Amniotic epithelial cell (primary cell): ENCODE data around the gene DEPDC4.
"Not testable (repeated sequence)": the region's sequence is repeated elsewhere in the genome, so short reads cannot be mapped to it uniquely, and the experiment has no call there.

Experiments
- DNase-seq: peaks from one replicate; pipeline ENCODE4 v3.0.0-alpha.2; 2010; ENCODE audit warnings: low read depth

DEPDC4 gene

DNA sequence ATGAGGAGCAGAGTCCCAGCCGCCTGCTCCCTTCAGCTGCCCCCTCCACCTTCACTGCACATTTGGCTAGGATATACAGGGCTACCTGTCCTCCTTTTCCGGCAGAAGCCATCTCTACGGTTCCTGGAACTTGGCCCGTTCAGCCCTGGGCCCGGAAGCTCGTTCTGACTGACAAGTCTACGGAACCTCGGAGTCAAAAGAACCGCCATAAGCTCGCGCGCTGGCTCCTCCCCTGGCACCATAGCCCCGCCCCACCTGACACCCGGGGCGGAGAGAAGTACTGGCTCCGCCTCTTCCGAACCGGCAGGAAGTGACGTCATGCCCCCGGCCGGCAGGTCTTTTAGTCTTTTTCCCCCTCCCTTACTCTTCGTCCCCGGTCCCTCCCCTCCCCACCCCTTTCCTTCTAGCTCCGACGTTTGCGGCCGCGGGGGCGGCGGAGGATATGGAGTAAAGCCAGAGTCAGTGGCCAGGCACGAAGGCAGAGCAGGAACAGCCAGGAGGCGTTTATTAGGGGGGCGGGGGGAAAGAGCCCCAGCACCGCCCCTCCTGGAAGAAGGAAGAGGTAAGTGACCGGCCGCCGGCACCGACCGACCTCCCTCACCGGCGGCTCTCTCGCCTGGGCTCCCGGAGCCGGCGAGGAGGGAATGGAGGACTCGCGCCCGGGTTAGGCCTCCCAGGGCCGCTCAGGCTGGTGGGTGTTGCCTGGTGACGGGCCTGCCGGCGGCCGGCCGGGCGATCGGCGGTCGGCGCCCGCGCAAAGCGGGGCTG, at the start of gene DEPDC4, which contains the start of gene SCYL2:
Gene DEPDC4, minus strand, starts transcription at position 245 of the 768 bp plus-strand sequence. Its CDS starts 3 bp downstream, at position 242.
Gene SCYL2, plus strand, starts transcription at position 343 of the 768 bp plus-strand sequence. CDS start 15,794 bp downstream, outside the sequence.
- DNase-seq, result peak; percentile 98

DNA sequence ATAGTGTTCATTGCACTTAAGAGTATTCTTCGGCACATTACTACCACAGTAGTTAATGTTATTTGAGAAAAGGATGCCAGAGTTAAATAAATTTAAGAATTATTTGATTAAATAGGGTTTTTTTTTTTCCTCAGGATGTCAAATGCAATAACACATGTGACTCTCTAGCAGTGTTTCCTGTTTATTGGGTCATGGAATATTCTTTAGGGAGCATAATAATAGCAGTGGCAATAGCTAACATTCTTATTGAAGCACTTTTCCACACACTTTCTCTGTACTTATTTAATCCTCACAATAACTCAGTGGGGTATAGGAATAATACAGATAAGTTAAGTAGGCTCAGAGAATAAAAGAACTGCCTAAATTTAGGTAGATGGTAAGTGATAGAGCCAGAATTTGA, 44.4 kb upstream of the DEPDC4 start:
- DNase-seq, result no peak

DNA sequence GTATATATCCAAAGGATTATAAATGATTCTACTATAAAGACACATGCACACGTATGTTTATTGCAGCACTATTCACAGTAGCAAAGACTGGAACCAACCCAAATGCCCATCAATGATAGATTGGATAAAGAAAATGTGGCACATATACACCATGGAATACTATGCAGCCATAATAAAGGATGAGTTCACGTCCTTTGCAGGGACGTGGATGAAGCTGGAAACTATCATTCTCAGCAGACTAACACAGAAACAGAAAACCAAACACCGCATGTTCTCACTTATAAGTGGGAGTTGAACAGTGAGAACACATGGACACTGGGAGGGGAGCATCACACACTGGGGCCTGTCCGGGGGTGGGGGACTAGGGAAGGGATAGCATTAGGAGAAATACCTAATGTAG, 41.3 kb upstream of the DEPDC4 start:
- not testable (repeated sequence) for DNase-seq

DNA sequence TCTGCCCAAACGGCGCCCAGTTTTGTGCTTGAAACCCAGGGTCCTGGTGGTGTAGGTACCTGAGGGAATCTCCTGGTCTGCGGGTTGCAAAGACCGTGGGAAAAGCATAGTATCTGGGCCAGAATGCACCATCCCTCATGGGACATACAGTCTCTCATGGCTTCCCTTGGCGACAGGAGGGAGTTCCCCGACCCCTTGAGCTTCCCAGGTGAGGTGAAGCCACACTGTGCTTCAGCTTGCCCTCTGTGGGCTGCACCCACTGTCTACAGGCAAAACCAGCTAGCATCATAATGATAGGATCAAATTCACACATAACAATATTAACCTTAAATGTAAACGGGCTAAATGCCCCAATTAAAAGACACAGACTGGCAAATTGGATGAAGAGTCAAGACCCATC, 37.5 kb upstream of the DEPDC4 start:
- DNase-seq, result not testable (repeated sequence)

DNA sequence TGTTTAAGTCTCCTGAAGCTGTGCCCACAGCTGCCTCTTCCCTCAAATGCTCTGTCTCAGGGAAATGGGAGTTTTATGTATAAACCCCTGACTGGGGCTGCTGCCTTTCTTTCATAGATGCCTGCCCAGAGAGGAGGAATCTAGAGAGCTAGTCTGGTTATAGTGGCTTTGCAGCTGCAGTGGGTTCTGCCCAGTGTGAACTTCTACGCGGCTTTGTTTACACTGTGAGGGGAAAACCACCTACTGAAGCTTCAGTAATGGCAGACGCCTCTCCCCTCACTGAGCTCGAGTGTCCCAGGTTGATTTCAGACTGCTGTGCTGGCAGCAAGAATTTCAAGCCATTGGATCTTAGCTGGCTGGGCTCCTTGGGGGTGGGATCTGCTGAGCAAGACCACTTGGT, 37.0 kb upstream of the DEPDC4 start:
- DNase-seq, result no peak

DNA sequence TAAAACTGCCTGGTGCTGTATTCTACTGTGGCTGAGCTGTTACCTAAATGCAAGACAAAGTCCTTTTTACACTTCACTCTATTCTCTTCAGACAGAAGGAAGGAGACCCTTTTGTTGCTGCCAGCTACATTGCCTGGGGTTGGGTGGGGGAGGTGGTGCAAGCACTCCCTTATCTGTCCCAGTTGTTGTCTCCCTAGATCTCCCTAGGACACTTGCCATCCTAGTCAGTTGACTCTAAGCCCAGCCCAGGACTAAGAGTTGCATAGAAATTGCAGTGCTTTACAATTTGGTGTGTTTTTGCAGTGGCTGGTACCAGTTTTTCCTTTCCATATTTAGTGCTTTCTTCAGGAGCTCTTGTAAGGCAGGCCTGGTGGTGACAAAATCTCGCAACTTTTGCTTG, 35.2 kb upstream of the DEPDC4 start:
- DNase-seq, result no peak

DNA sequence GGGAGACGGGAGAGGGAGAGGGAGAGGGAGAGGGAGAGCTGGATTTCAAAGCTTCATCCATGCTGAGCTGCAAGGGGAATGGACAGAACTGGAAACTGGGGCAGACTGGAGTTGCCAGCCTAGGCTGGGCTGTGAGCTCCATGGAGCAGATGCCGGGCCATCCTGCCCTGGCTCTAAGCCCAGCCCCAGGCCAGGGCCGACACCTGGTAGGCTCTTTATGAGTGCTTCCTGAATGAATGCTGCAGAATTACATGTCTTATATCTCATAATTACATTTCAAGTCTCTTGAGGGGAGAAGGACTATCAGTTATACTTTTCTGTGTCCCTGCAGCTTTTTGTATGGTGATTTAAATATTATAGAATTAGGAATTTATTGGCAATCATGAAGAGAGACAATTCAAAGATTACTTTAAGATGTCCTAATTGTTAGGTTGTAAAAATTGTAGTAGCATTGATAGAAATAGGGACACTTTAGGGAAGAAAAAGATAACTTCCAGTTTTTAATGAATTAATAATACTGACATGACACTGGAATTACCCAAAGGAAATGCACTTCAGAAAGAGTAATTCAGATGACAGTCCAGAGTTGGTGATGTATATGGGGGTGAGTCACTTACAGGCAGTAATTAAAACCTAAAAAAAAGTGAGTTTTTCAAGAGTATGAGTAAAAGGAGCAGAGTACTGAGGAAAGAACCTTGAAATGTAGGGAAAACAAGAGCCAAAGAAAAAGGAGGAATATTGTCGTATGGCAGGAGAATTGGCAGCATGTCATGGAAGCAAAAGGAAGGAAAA, 29.1 kb upstream of the DEPDC4 start:
- peak; percentile 49 for DNase-seq

DNA sequence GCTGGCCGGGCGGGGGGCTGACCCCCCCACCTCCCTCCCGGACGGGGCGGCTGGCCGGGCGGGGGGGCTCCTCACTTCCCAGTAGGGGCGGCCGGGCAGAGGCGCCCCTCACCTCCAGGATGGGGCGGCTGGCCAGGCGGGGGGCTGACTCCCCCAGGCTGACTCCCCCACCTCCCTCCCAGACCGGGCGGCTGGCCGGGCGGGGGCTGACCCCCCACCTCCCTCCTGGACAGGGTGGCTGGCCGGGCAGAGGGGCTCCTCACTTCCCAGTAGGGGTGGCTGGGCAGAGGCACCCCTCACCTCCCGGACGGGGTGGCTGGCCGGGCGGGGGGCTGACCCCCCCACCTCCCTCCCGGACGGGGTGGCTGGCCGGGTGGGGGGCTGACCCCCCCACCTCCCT, 27.5 kb upstream of the DEPDC4 start:
- DNase-seq, result not testable (repeated sequence)

DNA sequence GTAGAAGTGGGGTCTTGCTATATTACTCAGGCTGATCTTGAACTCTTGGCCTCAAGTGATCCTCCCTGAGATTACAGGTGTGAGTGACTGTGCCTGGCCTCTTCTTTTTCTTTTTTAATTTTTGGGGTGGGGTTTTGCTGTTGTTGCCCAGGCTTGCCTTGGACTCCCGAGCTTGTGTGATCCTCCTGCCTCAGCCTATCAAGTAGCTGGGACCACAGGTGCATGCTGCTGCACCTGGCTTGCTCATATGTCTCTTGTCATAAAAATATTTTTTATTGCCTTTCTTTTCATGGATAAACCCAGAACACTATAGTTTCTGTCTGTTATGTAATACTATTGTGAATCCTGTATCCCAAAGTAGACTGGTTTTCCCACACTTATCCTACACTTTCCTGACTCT, 26.1 kb upstream of the DEPDC4 start:
- DNase-seq, result no peak

DNA sequence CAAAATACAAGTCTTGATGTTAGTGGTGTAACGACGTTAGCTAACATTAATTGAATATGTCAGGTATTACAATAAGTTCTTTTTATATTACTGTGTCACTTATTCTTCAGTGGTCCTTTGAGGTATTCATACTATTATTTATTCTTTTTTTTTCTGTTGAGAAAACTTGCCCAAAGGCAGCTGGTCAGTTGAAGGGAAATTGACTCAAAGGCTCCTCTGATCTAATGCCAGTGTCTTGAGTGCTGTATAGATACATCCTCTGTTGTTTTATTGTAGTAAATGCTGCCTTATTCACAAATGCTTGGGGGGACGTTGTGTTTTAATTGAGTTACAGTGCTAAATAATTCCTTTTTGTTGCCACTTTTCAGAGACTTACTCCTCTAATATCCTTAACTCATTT, 23.1 kb upstream of the DEPDC4 start:
- no peak for DNase-seq

DNA sequence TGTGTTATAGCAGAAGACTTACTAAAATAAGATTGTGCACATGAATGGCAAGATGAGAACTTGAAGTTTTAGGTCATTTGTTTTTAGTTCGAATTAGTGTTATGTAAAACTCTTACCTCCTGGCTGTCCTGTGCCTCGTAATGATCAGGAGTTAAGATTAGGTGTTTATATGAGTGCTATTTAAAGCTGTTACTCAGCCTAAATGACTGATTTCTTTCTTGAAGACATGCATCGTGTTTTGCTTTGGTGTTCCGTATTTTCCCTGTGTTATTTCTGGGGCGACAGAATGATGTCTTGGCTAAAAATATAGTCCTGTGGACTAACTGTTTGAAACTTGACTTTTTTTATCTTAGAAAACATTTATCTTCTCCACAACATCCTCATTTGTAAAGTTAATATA, 22.2 kb upstream of the DEPDC4 start:
- DNase-seq, result no peak

DNA sequence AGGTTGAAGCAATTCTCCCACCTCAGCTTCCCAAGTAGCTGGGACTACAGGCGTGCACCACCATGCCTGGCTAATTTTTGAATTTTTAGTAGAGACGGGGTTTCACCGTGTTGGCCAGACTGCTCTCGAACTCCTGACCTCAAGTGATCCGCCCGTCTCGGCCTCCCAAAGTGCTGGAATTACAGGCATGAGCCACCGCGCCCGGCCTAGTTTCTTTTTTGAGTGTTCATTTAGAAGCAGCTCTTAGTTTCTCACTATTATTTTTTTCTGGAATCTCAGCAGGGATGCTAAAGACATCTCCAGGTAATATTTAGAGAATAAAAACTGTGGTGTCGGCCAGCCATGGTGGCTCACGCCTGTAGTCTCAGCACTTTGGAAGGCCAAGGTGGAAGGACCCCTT, 17.7 kb upstream of the DEPDC4 start:
- not testable (repeated sequence) for DNase-seq

DNA sequence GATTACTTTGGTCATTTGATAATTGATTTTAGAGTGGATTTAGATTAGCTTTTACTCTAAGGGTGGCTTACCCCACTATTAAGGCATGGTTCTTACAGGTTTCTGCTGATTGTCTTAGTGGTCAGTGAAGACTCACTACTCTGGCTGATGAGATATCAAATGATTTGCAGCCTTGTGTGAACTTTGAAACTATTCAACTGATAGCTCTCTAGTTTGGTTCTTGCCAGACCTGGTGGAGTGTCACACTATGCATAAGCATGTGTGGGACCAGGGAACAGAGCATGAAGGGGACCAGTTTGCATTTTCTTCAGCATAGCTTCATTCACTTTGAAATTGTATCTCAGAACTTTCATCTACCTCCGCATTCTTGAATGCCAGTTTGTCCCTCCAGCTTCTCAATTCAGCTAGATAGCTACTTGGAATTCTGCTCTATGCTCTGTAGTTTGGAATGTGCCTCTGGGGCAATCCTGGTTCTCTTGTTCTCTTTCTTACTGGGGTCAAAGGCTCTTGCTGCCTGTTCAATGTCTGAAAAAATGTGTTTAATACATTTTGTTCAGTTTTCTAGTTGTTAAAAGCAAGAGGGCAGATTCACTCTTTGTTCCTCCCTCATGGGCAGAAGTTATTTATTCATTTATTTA, 12.8 kb upstream of the DEPDC4 start:
- DNase-seq, result peak; percentile 11

DNA sequence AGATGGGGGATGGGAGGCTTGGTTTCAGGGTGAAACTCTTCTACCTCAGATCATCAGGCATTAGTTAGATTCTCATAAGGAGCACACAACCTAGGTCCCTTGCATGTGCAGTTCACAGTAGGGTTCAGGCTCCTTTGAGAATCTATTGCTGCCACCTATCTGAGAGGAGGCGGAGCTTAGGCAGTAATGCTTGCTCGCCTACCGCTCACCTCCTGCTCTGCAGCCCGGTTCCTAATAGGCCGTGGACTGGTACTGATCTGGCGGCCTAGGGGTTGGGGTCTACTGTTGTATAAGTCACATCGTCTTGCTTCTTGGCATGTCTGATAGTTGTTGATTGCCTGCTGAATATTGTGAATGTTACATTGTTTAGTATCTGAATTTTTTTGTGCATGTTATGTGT, 12.3 kb upstream of the DEPDC4 start:
- DNase-seq, result no peak

DNA sequence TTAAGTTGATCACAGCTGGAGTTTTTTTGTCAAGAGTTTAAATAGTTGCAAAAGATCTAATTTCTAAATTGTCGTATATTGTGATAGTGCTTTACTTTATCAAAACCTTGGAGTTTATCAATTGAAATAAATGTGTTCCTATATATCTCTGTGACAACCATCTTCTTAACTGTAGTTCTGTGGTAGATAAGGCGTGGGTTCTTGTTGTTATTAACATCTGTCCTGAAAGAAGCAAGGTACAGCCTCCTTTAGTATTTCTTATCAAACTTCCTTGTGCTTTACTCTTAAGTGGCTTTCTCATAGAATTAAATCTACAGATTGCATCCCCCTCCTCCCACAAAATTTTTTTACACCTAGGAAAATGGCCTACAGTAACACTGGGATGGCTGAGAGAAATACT, 7.4 kb upstream of the DEPDC4 start:
- DNase-seq, result no peak

DNA sequence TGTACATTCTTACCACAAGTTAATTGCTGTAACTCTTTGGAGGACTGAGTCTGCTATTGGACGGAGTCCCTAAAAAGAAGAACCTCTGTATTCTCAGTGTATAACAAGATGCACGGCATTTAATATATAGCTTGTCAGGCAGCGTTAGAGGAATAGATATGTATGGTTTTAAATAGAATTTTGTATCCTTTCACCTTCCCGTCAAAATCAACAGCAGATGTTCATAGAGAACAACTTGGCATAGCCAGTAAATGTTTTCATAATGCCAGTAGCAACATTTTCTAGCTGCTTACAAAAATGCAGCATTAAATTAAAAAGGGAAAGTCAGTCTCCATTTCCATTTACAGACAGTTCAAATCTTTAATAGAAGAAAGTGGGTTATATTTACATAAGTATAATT, 6.9 kb upstream of the DEPDC4 start:
- no peak for DNase-seq

DNA sequence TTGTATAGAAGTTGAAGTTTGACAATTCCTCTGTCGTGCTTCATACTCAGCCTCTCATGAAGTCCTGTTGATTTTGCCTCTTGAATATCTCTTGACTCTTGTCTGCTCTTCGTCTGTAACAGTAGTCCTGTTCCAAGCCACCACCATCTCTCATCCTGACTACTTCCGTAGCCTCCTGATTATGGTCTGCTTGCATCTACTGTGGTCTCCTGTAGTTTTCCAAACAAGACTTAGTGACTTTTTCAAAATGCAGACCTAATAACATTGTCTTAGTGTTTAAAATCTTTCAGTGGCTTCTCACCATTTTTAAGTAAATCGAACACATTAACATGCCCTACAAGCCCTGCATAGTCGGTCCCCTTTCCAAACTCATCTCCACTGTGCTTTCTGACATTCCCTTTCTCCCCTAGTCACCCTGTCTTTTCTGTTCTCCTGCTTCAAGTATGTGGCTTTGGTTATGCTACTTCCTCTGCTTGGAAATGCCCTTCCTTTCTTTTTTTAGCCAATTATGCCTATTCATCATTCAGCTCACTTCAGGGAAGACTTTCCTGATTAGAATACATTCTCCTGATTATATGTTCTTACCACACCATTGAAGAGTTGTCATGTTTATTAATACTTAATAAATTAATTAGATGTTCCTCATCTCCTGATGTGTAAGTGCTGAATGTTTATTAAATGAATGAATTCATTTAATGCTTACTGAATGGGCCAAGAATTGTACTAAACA, 2.1 kb upstream of the DEPDC4 start:
- DNase-seq, result peak; percentile 20

DNA sequence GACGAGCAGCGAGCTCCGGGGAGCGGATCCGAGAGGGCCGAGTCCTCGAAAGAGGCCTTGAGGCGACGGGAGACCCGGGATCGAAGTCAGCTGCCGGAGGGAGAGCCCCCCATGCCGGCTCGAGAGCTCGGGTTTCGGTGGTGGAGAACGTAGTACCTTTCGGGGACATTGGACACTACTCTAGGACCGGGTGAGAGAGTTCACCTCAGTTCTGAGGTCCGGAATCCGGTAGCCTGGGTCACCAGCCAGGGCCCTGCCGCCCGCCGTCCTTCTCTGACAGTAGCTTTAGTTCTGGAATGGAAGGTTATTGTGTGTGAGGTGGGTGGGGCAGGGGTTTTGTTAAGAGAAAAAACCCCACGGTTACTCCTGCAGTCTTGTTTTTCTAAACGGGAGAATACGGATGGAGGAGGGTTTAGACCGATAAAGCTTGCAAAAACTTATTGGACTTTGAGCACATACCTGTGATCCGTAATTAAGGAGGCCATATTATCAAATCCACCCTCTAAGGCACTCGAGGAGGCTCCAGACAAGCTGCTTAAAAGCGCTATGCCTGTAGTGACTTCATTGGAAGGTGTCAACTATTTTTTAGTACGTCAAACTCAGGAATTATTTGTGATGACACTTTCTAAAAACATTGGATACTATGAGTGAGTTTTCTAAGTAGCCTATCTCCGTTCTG, 863 bp upstream of the DEPDC4 start:
- DNase-seq, result peak; percentile 22

DNA sequence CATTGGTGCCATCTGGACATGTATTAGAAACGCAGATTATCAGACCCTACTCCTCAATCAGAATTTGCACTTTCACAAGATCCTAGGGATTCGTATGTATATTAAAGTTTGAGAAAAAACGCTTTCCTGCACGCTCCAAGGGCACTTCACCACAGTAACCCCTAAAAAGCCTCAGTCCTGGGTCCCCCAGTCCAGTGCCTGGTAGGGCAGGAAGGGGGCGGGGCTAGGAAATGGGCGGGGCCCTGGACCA, 369 bp downstream of the DEPDC4 start:
- DNase-seq, result no peak

DNA sequence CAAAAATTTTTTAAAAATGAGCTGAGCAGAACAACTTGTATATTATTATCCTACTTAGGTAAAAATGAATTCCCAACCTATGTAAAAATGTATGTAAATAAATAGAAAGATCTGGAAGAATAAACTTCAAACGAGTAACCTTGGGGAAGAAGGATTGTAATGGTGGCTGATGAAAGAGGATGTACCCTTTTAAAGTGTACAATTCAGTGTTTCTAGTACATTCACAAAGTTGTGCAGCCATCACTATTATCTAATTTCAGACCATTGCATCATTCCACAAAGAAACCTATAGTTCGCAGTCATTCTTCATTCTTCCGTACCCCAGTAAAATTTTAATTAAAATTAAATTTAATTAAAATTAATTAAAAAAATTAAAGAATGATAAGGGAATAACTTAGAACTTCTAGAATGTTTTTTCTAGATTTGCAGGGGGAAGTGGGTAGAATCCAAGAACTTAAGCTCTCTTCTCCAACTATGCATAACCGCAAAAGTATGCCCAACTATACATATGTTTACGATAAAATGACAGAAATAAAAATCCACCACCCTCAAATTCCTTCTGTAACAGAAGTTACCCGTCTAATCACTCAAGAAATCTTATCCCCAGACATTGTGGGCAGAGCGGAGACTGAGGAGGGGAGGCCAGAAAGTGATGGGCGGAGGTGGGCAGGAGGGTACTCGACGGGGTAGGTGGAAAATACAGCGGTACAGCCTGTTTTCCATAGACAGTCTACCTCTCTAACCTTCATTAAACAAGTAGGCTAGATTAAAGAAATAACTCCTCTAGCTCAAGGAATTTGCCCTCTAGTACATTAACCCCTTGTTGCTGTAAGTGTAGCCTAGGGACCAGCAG, 921 bp downstream of the DEPDC4 start:
- no peak for DNase-seq

DNA sequence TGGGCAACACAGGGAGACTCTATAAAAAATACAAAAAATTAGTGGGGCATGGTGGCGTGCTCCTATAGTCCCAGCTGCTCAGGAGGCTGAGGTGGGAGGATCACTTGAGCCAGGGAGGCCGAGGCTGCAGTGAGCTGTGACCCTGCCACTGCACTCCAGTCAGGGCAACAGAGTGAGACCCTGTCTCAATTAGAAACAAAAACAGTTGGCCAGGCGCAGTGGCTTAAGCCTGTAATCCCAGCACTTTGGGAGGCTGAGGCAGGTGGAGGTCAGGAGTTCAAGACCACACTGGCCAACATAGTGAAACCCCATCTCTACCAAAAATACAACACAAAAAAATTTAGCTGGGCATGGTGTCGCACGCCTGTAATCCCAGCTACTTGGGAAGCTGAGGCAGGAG, 1.8 kb downstream of the DEPDC4 start:
- not testable (repeated sequence) for DNase-seq
